GM19099 (cell line): ENCODE results near the gene SART3.

Experiments used
- POLR2A ChIP-seq: IDR thresholded peaks from 3 replicates; pipeline ENCODE4 v1.6.1; 2011; ENCODE audit warnings: low read depth; ENCODE audit not compliant: insufficient read length; ENCODE audit errors: extremely low read depth

Gene SART3

DNA sequence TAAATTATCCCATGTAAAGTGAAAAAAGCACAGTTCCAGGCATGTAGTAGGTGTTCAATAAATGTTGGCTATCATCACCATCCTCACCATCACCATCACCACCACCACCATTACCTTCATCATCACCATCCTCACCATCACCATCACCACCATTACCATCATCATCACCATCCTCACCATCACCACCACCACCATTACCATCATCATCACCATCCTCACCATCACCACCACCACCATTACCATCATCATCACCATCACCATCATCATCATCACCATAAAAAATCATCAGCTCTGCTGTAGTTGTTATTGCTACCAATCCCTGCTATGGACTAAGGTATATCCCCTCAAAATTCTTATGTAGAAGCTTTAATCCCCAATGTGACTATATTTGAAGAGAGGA is 16.5 kb upstream of the SART3 start:
- TF ChIP-seq POLR2A, result no peak

GRCh38 chr12:108576660-108577234 is 15.8 kb upstream of the SART3 start:
- no peak for TF ChIP-seq POLR2A

- no peak for TF ChIP-seq POLR2A
These were observed 14.4 kb upstream of the SART3 start for GRCh38 chr12:108575199-108575912.

DNA sequence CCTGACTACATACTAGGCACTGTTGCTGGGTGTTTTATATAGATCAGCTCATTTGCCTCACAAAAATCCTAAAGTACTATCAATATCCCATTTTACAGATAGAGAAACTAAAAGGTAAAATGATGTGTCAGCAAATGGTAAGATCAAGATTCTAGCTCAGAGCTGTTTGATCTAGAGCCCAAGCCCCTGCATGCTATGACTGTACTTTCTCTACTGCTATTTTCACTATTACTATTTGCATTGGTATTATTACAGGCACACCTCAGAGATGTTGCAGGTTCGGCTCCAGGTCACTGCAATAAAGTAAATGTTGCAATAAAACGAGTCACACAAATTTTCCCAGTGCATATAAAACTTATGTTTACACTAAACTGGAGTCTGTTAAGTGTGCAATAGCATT is 12.3 kb upstream of the SART3 start:
- no peak for TF ChIP-seq POLR2A

GRCh38 chr12:108572166-108572790 is 11.3 kb upstream of the SART3 start:
- TF ChIP-seq POLR2A, result no peak

- TF ChIP-seq POLR2A, result no peak
These were observed 10.7 kb upstream of the SART3 start for GRCh38 chr12:108571609-108572165.

GRCh38 chr12:108570743-108571608 is 10.0 kb upstream of the SART3 start:
- TF ChIP-seq POLR2A, result no peak

DNA sequence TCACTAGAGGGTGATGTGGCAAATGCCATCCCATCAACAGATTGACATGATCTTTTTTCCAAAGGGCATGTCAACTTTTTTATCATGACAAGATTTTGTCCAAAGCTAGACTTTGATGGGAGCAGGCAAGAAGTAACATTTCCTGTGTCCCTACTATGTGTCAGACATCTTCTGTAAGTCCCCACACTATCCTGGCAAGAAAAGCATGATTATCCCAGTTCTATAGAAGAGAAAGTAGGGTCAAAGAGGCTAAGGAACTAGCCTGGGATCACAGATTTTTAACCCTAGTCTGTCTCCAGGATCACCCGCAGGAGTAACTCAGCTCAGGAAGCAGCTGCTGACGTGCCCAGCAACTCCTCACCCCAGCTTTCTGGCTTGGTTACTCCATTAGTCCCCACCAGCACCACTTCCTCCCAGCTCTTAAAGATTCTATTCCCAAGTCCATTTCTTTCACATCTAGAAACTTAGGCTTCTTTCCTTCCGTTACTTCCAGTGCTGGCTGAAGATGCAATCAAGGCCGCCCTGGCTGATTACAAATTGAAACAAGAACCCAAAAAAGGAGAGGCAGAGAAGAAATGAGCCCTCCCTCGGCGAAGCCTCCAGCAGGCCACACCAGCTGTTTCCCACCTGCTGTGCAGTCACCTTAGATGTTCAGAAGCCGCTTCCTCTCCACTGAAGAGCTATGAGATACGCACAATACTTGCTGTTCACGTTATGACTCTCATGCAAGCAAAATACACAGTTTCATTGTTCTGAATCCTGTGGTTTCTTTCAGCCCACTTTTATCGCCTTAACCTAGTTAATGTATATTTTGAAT is 7.6 kb upstream of the SART3 start:
- TF ChIP-seq POLR2A, result no peak

DNA sequence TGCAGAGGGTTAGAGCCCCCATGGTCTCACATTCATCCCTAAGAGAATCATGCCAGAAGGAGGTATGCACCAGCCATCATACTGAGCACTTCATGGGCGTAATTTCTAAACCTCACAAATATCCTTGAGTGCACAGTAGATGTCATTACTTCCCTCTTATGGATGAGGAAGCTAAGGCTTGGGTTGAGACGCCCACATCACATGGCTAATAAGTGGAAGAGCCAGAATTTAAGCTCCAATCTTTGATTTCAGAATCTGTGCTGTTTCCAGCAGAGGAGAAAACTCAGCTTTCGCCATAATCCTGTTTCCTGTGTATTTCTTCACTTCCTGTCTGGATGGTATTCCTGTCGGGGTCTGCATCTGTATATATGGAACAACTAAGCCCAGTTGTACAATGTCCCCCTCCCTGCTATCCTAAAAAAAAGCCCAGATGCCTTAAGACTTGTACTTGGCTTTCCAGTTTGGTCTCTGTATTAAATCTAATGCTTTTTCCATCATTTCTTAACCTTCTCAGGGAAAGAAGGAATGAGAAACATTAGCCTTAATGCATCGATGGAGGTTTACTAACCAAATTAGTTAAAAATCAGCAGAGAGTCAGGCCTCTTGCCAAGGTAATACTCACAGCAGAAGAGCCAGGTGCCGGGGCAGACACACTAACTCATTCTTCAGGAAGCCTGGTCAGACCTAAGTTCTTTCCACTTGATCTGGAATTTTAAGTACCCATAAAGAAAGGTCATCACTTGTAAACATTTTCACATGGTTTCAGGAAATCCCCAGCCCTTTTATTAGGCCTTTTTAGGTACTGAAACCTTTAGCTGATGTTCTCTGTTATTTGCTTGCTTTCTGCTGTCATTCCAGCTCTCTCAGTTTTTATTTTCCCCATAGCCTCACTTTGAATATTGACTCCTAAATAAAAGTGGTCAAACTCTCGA is 6.7 kb upstream of the SART3 start:
- TF ChIP-seq POLR2A, result no peak

- no peak for TF ChIP-seq POLR2A
These were observed 5.5 kb upstream of the SART3 start for GRCh38 chr12:108566452-108566851.

- peak; percentile 23 for TF ChIP-seq POLR2A
These were observed 5.0 kb upstream of the SART3 start for GRCh38 chr12:108565976-108566375.

DNA sequence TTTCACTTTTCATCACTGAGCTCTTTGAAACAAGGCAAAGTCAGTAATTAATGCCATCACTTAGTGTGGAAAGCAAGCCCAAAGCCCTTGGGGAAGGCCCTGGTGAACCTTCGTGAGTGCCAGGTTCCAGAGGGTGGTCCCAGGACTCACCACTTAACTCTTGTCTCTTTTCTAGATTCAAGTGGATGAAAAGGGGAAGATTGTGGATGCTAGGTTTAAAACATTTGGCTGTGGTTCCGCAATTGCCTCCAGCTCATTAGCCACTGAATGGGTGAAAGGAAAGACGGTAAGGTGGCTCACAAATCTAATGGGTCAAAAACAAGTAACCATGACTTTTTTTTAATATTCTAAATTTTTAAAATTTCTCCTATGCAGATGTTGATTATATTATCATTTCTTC is 4.2 kb upstream of the SART3 start:
- TF ChIP-seq POLR2A, result no peak

- TF ChIP-seq POLR2A, result no peak
These were observed 3.8 kb upstream of the SART3 start for GRCh38 chr12:108564724-108565123.
